Measurements from ENCODE around the gene GNAL.
"Not testable (repeated sequence)": the region's sequence is repeated elsewhere in the genome, so short reads cannot be mapped to it uniquely, and the experiment has no call there.

GNAL gene

GRCh38 chr18:11818486-11819203 is 129.6 kb downstream of the GNAL start:
- no peak for DNase-seq

GRCh38 chr18:11819938-11820337 is 130.9 kb downstream of the GNAL start:
- no peak for DNase-seq

GRCh38 chr18:11820697-11821096 is 131.6 kb downstream of the GNAL start:
- no peak for DNase-seq

- no peak for DNase-seq
Measured at GRCh38 chr18:11821208-11821607, 132.1 kb downstream of the GNAL start.

- no peak for DNase-seq
Measured at GRCh38 chr18:11821643-11822237, 132.7 kb downstream of the GNAL start.

- DNase-seq: no peak
Measured at GRCh38 chr18:11823545-11823944, 134.5 kb downstream of the GNAL start.

GRCh38 chr18:11826836-11827235 is 137.8 kb downstream of the GNAL start:
- DNase-seq: no peak

- DNase-seq: no peak
Measured at GRCh38 chr18:11828786-11829432, 139.8 kb downstream of the GNAL start.

- no peak for DNase-seq
Measured at GRCh38 chr18:11830585-11830984, 141.5 kb downstream of the GNAL start.

- DNase-seq: no peak
Measured at GRCh38 chr18:11831921-11832320, 142.9 kb downstream of the GNAL start.

- no peak for DNase-seq
Measured at GRCh38 chr18:11834772-11835171, 145.7 kb downstream of the GNAL start.

GRCh38 chr18:11839556-11839955 is 150.5 kb downstream of the GNAL start:
- no peak for DNase-seq

GRCh38 chr18:11840493-11840892 is 151.4 kb downstream of the GNAL start:
- no peak for DNase-seq

- no peak for DNase-seq
Measured at GRCh38 chr18:11842562-11842961, 153.5 kb downstream of the GNAL start.

- no peak for DNase-seq
Measured at GRCh38 chr18:11844436-11844835, 155.4 kb downstream of the GNAL start.

GRCh38 chr18:11845654-11846053 is 156.6 kb downstream of the GNAL start:
- no peak for DNase-seq

- no peak for DNase-seq
Measured at GRCh38 chr18:11847811-11848210, 158.7 kb downstream of the GNAL start.

- DNase-seq: no peak
Measured at GRCh38 chr18:11849279-11849678, 160.2 kb downstream of the GNAL start.

- peak; percentile 34 for DNase-seq
Measured at GRCh38 chr18:11849841-11850634, 161.0 kb downstream of the GNAL start.

- DNase-seq: no peak
Measured at GRCh38 chr18:11850821-11851145, 161.7 kb downstream of the GNAL start.

GRCh38 chr18:11851146-11851805 is 162.2 kb downstream of the GNAL start, which contains the start of gene CHMP1B:
Gene CHMP1B (plus strand): TSS chr18:11851413. CDS start chr18:11851512, 99 bp downstream.
- DNase-seq: peak; percentile 97

- DNase-seq: peak; percentile 40
Measured at GRCh38 chr18:11851806-11852337, 162.8 kb downstream of the GNAL start.

GRCh38 chr18:11854554-11854953 is 165.5 kb downstream of the GNAL start:
- DNase-seq: not testable (repeated sequence)
